ENCODE results near the gene TEAD2.
"Not testable (repeated sequence)": the region's sequence is repeated elsewhere in the genome, so short reads cannot be mapped to it uniquely, and the experiment has no call there.

Gene TEAD2

GRCh38 chr19:49333418-49333805 is 28.8 kb downstream of the TEAD2 start:
- FAIRE-seq = no peak

GRCh38 chr19:49332691-49333417 is 29.4 kb downstream of the TEAD2 start:
- not testable (repeated sequence) for FAIRE-seq; DNase-seq (ENCODE audit: low spot score)

More at GRCh38 chr19:49333418-49333805, 28.8 kb downstream of the TEAD2 start:
- no peak for DNase-seq (ENCODE audit: low spot score)

- DNase-seq (ENCODE audit: low spot score) = peak; percentile 51
- FAIRE-seq = no peak
These were observed 30.6 kb downstream of the TEAD2 start for GRCh38 chr19:49331616-49332055.

- DNase-seq (ENCODE audit: low spot score); FAIRE-seq: not testable (repeated sequence)
These were observed 31.0 kb downstream of the TEAD2 start for GRCh38 chr19:49331187-49331586.

- no peak for FAIRE-seq
- no peak for DNase-seq (ENCODE audit: low spot score)
These were observed 33.5 kb downstream of the TEAD2 start for GRCh38 chr19:49328741-49329140.

GRCh38 chr19:49327878-49328544 is 34.2 kb downstream of the TEAD2 start:
- DNase-seq (ENCODE audit: low spot score) (no peak), FAIRE-seq (no peak)

GRCh38 chr19:49326165-49326704 is 36.0 kb downstream of the TEAD2 start:
- no peak for FAIRE-seq
- DNase-seq (ENCODE audit: low spot score) = no peak

GRCh38 chr19:49325756-49326155 is 36.5 kb downstream of the TEAD2 start:
- not testable (repeated sequence) for DNase-seq (ENCODE audit: low spot score); FAIRE-seq

- FAIRE-seq = no peak
These were observed 37.2 kb downstream of the TEAD2 start, which contains the start of gene SLC6A16 for GRCh38 chr19:49324801-49325576. TSS of gene SLC6A16 (minus strand) at chr19:49325191. CDS start at chr19:49311347, 13,844 bp downstream.

GRCh38 chr19:49318296-49318695 is 43.9 kb downstream of the TEAD2 start:
- no peak for DNase-seq (ENCODE audit: low spot score)
- no peak for FAIRE-seq

More at GRCh38 chr19:49324801-49325576, 37.2 kb downstream of the TEAD2 start, which contains the start of gene SLC6A16:
- no peak for DNase-seq (ENCODE audit: low spot score)

- FAIRE-seq (no peak), DNase-seq (ENCODE audit: low spot score) (no peak)
These were observed 45.9 kb downstream of the TEAD2 start for GRCh38 chr19:49316284-49316683.

- FAIRE-seq (no peak), DNase-seq (ENCODE audit: low spot score) (no peak)
These were observed 47.1 kb downstream of the TEAD2 start for GRCh38 chr19:49315111-49315510.

- DNase-seq (ENCODE audit: low spot score) = no peak
- no peak for FAIRE-seq
These were observed 53.1 kb downstream of the TEAD2 start for GRCh38 chr19:49309087-49309486.

GRCh38 chr19:49306734-49307133 is 55.5 kb downstream of the TEAD2 start:
- FAIRE-seq; DNase-seq (ENCODE audit: low spot score): not testable (repeated sequence)

GRCh38 chr19:49301866-49302252 is 60.4 kb downstream of the TEAD2 start:
- no peak for DNase-seq (ENCODE audit: low spot score)
- no peak for FAIRE-seq

GRCh38 chr19:49301165-49301865 is 60.9 kb downstream of the TEAD2 start:
- DNase-seq (ENCODE audit: low spot score) = peak; percentile 82
- FAIRE-seq = no peak

- DNase-seq (ENCODE audit: low spot score); FAIRE-seq: not testable (repeated sequence)
These were observed 63.6 kb downstream of the TEAD2 start for GRCh38 chr19:49298653-49299052.

- no peak for FAIRE-seq
These were observed 64.8 kb downstream of the TEAD2 start for GRCh38 chr19:49297403-49297802.

GRCh38 chr19:49295208-49295880 is 66.9 kb downstream of the TEAD2 start:
- FAIRE-seq (no peak), DNase-seq (ENCODE audit: low spot score) (no peak)

More at GRCh38 chr19:49297403-49297802, 64.8 kb downstream of the TEAD2 start:
- DNase-seq (ENCODE audit: low spot score) = no peak

GRCh38 chr19:49294401-49294800 is 67.8 kb downstream of the TEAD2 start:
- DNase-seq (ENCODE audit: low spot score) (no peak), FAIRE-seq (no peak)

All from urothelium cell line (cell line).